ENCODE measurements around the gene LRRC38. TPM values are rescaled to one million over a fixed set of nuclear protein-coding genes. Genes with fewer than 3 reads are reported as not detected.
"Not testable (repeated sequence)": the region's sequence is repeated elsewhere in the genome, so short reads cannot be mapped to it uniquely, and the experiment has no call there.

Gene LRRC38
- total RNA-seq, 5 donors from 2014 or later (not counting 1 experiment from before 2014, with no cell fraction given), result 0.13 TPM; not detected in 4

DNA sequence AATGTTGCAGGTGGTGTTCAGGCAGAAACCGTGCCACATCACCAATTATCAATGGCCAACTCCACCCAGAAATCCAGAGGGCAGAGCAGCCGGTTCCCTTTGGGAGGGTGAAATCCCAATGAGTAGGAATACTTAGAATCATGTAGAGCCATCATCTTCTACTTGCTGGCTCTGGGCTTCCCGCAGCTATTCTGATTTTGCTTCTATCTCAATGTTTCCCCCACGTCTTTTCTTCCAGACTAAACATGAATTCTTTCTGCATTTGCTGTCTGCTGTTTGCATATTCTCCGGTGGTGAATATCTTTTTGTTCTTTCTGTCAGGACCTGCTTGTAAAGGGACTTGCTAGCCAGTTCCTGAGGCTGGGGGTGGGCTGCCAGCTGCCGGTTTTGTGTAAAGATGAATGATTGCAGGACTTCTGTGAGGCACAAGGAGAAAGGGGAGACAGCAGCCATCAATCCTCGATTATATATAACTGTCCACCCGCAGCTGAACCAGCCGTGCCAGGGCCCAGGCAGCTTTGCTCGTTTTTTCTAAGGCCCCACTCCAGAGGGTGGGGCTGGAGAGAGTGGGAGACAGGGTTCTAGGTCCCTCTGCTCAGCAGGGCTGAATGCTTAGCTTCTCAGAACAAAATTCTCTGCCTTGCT, 70.3 kb downstream of the LRRC38 start:
- no peaks in the 10 kb centered on the region for H3K36me3 Mint-ChIP-seq
- 40% methylated on average over 1 of the region's 10 CpGs for WGBS (ENCODE audit: insufficient coverage)
- CTCF ChIA-PET, result no interaction called here
- no peaks in the 10 kb centered on the region for H3K27me3 ChIP-seq (replicated peaks in 1 of 2; ENCODE audit: control insufficient read depth in 2 of 2, extremely low read depth in 1 of 2, insufficient read depth in 2 of 2, low read length in 1 of 2)
- H3K4me1 Mint-ChIP-seq, result no peaks in the 10 kb centered on the region
- no peak for DNase-seq
- no peaks in the 10 kb centered on the region for H3K27me3 Mint-ChIP-seq
- no peaks in the 10 kb centered on the region for H3K9me3 ChIP-seq
- H3K9me3 Mint-ChIP-seq, result no peaks in the 10 kb centered on the region
- no peak for ATAC-seq (replicated peaks in 1 of 4)
- H3K4me3 ChIP-seq (ENCODE audit: control insufficient read depth in 1 of 2, extremely low read depth in 1 of 2, low read length in 1 of 2), result no peak overlapping the region
- H3K4me1 ChIP-seq (ENCODE audit: control insufficient read depth in 1 of 2, extremely low read depth in 1 of 2, insufficient read depth in 2 of 2, low read length in 2 of 2), result no peaks in the 10 kb centered on the region
- H3K27ac ChIP-seq (ENCODE audit: low read length), result no peak overlapping the region
- H3K36me3 ChIP-seq (ENCODE audit: control insufficient read depth in 2 of 2, extremely low read depth in 1 of 2, insufficient read depth in 1 of 2, low read length in 1 of 2), result no peaks in the 10 kb centered on the region
- POLR2A ChIA-PET, result no interaction called here
- no peak overlapping the region for H3K4me3 Mint-ChIP-seq
- no peak overlapping the region for H3K27ac Mint-ChIP-seq

DNA sequence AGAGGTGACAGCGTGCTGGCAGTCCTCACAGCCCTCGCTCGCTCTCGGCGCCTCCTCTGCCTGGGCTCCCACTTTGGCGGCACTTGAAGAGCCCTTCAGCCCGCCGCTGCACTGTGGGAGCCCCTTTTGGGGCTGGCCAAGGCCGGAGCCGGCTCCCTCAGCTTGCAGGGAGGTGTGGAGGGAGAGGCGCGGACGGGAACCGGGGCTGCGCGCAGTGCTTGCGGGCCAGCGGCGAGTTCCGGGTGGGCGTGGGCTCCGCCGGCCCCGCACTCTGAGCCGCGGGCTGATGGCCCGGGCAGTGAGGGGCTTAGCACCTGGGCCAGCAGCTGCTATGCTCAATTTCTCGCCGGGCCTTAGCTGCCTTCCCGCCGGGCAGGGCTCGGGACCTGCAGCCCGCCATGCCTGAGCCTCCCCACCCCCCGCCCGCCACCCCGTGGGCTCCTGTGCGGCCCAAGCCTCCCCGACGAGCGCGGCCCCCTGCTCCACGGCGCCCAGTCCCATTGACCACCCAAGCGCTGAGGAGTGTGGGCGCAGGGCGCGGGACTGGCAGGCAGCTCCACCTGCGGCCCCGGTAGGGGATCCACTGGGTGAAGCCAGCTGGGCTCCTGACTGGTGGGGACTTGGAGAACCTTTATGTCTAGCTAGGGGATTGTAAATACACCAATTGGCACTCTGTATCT, 74.6 kb downstream of the LRRC38 start:
- CTCF ChIA-PET, result interaction anchor here in 1 of 2 donors (0.7 kb wide), 1 partner anchor 14 kb away, joined by 3 read pairs; no protein-coding TSS in a partner anchor

GRCh38 chr1:13435458-13435857, 78.3 kb downstream of the LRRC38 start:
- peaks cover 7 to 9% of the 10 kb centered on the region in 2 donors for H3K27me3 Mint-ChIP-seq
- no peak overlapping the region for H3K27ac Mint-ChIP-seq
- CTCF ChIA-PET, result no interaction called here
- H3K9me3 Mint-ChIP-seq, result no peaks in the 10 kb centered on the region
- POLR2A ChIA-PET, result no interaction called here
- H3K9me3 ChIP-seq, result no peaks in the 10 kb centered on the region
- H3K4me3 ChIP-seq (ENCODE audit: control insufficient read depth in 1 of 2, extremely low read depth in 1 of 2, low read length in 1 of 2), result no peak overlapping the region
- no peak for DNase-seq
- H3K27ac ChIP-seq (ENCODE audit: low read length), result no peak overlapping the region
- no peak for ATAC-seq (replicated peaks in 1 of 4)
- WGBS (ENCODE audit: insufficient coverage), result 25% methylated on average over 1 of the region's 3 CpGs
- H3K4me1 ChIP-seq (ENCODE audit: control insufficient read depth in 1 of 2, extremely low read depth in 1 of 2, insufficient read depth in 2 of 2, low read length in 2 of 2), result no peaks in the 10 kb centered on the region
- no peak overlapping the region for H3K4me3 Mint-ChIP-seq
- H3K4me1 Mint-ChIP-seq, result no peaks in the 10 kb centered on the region
- no peaks in the 10 kb centered on the region for H3K36me3 Mint-ChIP-seq
- peaks cover 0 to 14% of the 10 kb centered on the region in 2 experiments for H3K27me3 ChIP-seq (replicated peaks in 1 of 2; ENCODE audit: control insufficient read depth in 2 of 2, extremely low read depth in 1 of 2, insufficient read depth in 2 of 2, low read length in 1 of 2)
- H3K36me3 ChIP-seq (ENCODE audit: control insufficient read depth in 2 of 2, extremely low read depth in 1 of 2, insufficient read depth in 1 of 2, low read length in 1 of 2), result no peaks in the 10 kb centered on the region

More for the DNA sequence above, 74.6 kb downstream of the LRRC38 start:
- H3K27me3 Mint-ChIP-seq; H3K4me1 Mint-ChIP-seq; H3K27me3 ChIP-seq (replicated peaks in 1 of 2; ENCODE audit: control insufficient read depth in 2 of 2, extremely low read depth in 1 of 2, insufficient read depth in 2 of 2, low read length in 1 of 2); H3K36me3 ChIP-seq (ENCODE audit: control insufficient read depth in 2 of 2, extremely low read depth in 1 of 2, insufficient read depth in 1 of 2, low read length in 1 of 2); H3K9me3 Mint-ChIP-seq; H3K27ac ChIP-seq (ENCODE audit: low read length); H3K4me1 ChIP-seq (ENCODE audit: control insufficient read depth in 1 of 2, extremely low read depth in 1 of 2, insufficient read depth in 2 of 2, low read length in 2 of 2); POLR2A ChIA-PET; H3K4me3 Mint-ChIP-seq; ATAC-seq (replicated peaks in 1 of 4); DNase-seq; H3K9me3 ChIP-seq; H3K27ac Mint-ChIP-seq; H3K36me3 Mint-ChIP-seq; H3K4me3 ChIP-seq (ENCODE audit: control insufficient read depth in 1 of 2, extremely low read depth in 1 of 2, low read length in 1 of 2): not testable (repeated sequence)
- WGBS (ENCODE audit: insufficient coverage), result 96% methylated on average over 31 of the region's 49 CpGs

GRCh38 chr1:13433694-13434358, 80.0 kb downstream of the LRRC38 start:
- DNase-seq; H3K27ac ChIP-seq (ENCODE audit: low read length); POLR2A ChIA-PET; H3K9me3 Mint-ChIP-seq; ATAC-seq (replicated peaks in 1 of 4); H3K4me3 Mint-ChIP-seq; H3K27ac Mint-ChIP-seq; CTCF ChIA-PET; H3K4me1 ChIP-seq (ENCODE audit: control insufficient read depth in 1 of 2, extremely low read depth in 1 of 2, insufficient read depth in 2 of 2, low read length in 2 of 2); H3K4me1 Mint-ChIP-seq; H3K9me3 ChIP-seq; H3K36me3 Mint-ChIP-seq; H3K4me3 ChIP-seq (ENCODE audit: control insufficient read depth in 1 of 2, extremely low read depth in 1 of 2, low read length in 1 of 2); H3K36me3 ChIP-seq (ENCODE audit: control insufficient read depth in 2 of 2, extremely low read depth in 1 of 2, insufficient read depth in 1 of 2, low read length in 1 of 2): not testable (repeated sequence)
- WGBS (ENCODE audit: insufficient coverage), result 89% methylated on average over 23 of the region's 32 CpGs
- H3K27me3 ChIP-seq (replicated peaks in 1 of 2; ENCODE audit: control insufficient read depth in 2 of 2, extremely low read depth in 1 of 2, insufficient read depth in 2 of 2, low read length in 1 of 2), result peaks cover 0 to 16% of the 10 kb centered on the region in 2 experiments
- peaks cover 7 to 13% of the 10 kb centered on the region in 2 donors for H3K27me3 Mint-ChIP-seq

GRCh38 chr1:13432251-13432650, 81.6 kb downstream of the LRRC38 start:
- Mint-ChIP-seq H3K9me3 (no peaks in the 10 kb centered on the region), H3K4me3 (no peak overlapping the region), H3K27ac (no peak overlapping the region), H3K27me3 (peaks cover 7 to 13% of the 10 kb centered on the region in 2 donors), H3K4me1 (no peaks in the 10 kb centered on the region), H3K36me3 (no peaks in the 10 kb centered on the region)
- no peak for DNase-seq
- Histone ChIP-seq H3K36me3 (ENCODE audit: control insufficient read depth in 2 of 2, extremely low read depth in 1 of 2, insufficient read depth in 1 of 2, low read length in 1 of 2) (no peaks in the 10 kb centered on the region), H3K9me3 (no peaks in the 10 kb centered on the region), H3K4me3 (ENCODE audit: control insufficient read depth in 1 of 2, extremely low read depth in 1 of 2, low read length in 1 of 2) (no peak overlapping the region), H3K27me3 (replicated peaks in 1 of 2; ENCODE audit: control insufficient read depth in 2 of 2, extremely low read depth in 1 of 2, insufficient read depth in 2 of 2, low read length in 1 of 2) (peaks cover 0 to 16% of the 10 kb centered on the region in 2 experiments), H3K4me1 (ENCODE audit: control insufficient read depth in 1 of 2, extremely low read depth in 1 of 2, insufficient read depth in 2 of 2, low read length in 2 of 2) (no peaks in the 10 kb centered on the region), H3K27ac (ENCODE audit: low read length) (no peak overlapping the region)
- ChIA-PET CTCF (no interaction called here), POLR2A (no interaction called here)
- no CpG with 5 or more reads among the region's 3 CpGs for whole genome bisulfite sequencing (ENCODE audit: insufficient coverage)
- ATAC-seq (replicated peaks in 1 of 4), result no peak

DNA sequence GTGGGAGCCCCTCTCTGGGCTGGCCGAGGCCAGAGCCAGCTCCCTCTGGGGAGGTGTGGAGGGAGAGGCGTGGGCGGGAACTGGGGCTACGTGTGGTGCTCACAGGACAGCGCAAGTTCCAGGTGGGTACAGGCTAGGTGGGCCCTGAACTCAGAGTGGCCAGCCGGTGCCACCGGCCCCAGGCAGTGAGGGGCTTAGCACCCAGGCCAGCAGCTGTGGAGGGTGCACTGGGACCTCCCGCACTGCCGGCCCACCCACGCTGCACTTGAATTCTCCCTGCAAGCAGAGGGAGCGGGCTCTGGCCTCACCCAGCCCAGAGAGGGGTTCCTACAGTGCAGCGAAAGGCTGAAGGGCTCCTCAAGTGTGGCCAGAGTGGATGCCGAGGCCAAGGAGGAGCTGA, 83.3 kb downstream of the LRRC38 start:
- Histone ChIP-seq H3K4me3 (ENCODE audit: control insufficient read depth in 1 of 2, extremely low read depth in 1 of 2, low read length in 1 of 2) (no peak overlapping the region), H3K27ac (ENCODE audit: low read length) (no peak overlapping the region), H3K4me1 (ENCODE audit: control insufficient read depth in 1 of 2, extremely low read depth in 1 of 2, insufficient read depth in 2 of 2, low read length in 2 of 2) (no peaks in the 10 kb centered on the region), H3K36me3 (ENCODE audit: control insufficient read depth in 2 of 2, extremely low read depth in 1 of 2, insufficient read depth in 1 of 2, low read length in 1 of 2) (no peaks in the 10 kb centered on the region), H3K27me3 (replicated peaks in 1 of 2; ENCODE audit: control insufficient read depth in 2 of 2, extremely low read depth in 1 of 2, insufficient read depth in 2 of 2, low read length in 1 of 2) (peaks cover 0 to 9% of the 10 kb centered on the region in 2 experiments), H3K9me3 (no peaks in the 10 kb centered on the region)
- Mint-ChIP-seq H3K36me3 (no peaks in the 10 kb centered on the region), H3K4me1 (no peaks in the 10 kb centered on the region), H3K27me3 (peaks cover 3 to 11% of the 10 kb centered on the region in 2 donors), H3K4me3 (no peak overlapping the region), H3K27ac (no peak overlapping the region), H3K9me3 (no peaks in the 10 kb centered on the region)
- 86% methylated on average over 13 of the region's 13 CpGs for WGBS (ENCODE audit: insufficient coverage)
- ATAC-seq (replicated peaks in 1 of 4), result no peak
- ChIA-PET CTCF (no interaction called here), POLR2A (no interaction called here)
- no peak for DNase-seq
